BJ (cell line): ENCODE results near the gene TTPAL. TPM values are rescaled to one million over a fixed set of nuclear protein-coding genes. Genes with fewer than 3 reads are reported as not detected.

Experiments used
- CTCF ChIA-PET: fragments of 350-600 bp; formaldehyde crosslinking; extraction: SDS; loops from one replicate; lab custom pipeline; 2021; ENCODE audit warnings: antibody characterized with exemption, inconsistent platforms; lab: Yijun Ruan, JAX
- POLR2A ChIA-PET: fragments of 300-600 bp; sonication (Branson Sonifier 250); formaldehyde crosslinking; extraction: SDS; loops from one replicate; lab custom pipeline; 2021; ENCODE audit warnings: antibody characterized with exemption; lab: Charles Lee
- DNase-seq: peaks from one replicate; pipeline ENCODE4 v3.0.0-alpha.2; 2011; ENCODE audit warnings: low read depth
- H3K27me3 ChIP-seq: 2 replicates; pipeline ENCODE4 v1.6.0; 2011; ENCODE audit warnings: low read length; ENCODE audit not compliant: control insufficient read depth, insufficient read depth
- H3K36me3 ChIP-seq: 2 replicates; pipeline ENCODE4 v1.5.1; 2011; ENCODE audit warnings: low read length; ENCODE audit not compliant: control insufficient read depth, insufficient read depth
- H3K4me3 ChIP-seq: 2 replicates; pipeline ENCODE4 v1.5.1; 2011; ENCODE audit warnings: low read depth, mild to moderate bottlenecking, control low read depth, low read length
- polyA plus RNA-seq: library from polyadenylated mRNA; depleted of rRNA; stranded (reverse); fragments of >200 nt; gene quantifications from 2 replicates; pipeline ENCODE4 v1.2.3, GENCODE V29; 2011
- TF ChIP-seq, protein P1 (sequence below): IDR thresholded peaks from 2 replicates; pipeline ENCODE4 v1.5.1; 2011; ENCODE audit warnings: low read depth, mild to moderate bottlenecking, control low read depth, inconsistent platforms, low read length, moderate library complexity; ENCODE audit not compliant: insufficient read depth

Gene TTPAL
- polyA plus RNA-seq, 1 experiment, result 13.8 TPM

DNA sequence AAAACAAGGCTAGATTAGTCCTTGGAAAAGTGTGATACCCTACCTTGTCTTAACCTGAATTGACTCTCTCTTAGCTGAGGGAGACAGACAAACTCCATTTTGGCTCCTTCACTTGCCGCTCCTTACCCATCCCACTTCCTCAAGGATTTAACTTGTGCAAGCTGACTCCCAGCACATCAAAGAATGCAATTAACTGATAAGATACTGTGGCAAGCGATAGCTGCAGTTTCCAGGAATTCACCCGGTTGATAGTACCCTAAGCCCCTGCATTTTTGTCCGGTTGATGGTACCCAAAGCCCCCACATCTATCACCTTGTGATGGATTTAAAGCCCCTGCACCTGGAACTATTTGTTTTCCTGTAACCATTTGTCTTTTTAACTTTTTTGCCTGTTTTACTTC, 48.1 kb downstream of the TTPAL start:
- CTCF ChIA-PET, result interaction anchor here (1.0 kb wide), 1 partner anchor 86 kb away, joined by 4 read pairs; no protein-coding TSS in a partner anchor
- POLR2A ChIA-PET, result interaction anchor here (0.6 kb wide), 1 partner anchor 52 kb away, joined by 4 read pairs; no protein-coding TSS in a partner anchor
- Histone ChIP-seq H3K36me3 (no peaks in the 10 kb centered on the region), H3K4me3 (no peak overlapping the region), H3K27me3 (no peaks in the 10 kb centered on the region)
- TF ChIP-seq, protein P1, sequence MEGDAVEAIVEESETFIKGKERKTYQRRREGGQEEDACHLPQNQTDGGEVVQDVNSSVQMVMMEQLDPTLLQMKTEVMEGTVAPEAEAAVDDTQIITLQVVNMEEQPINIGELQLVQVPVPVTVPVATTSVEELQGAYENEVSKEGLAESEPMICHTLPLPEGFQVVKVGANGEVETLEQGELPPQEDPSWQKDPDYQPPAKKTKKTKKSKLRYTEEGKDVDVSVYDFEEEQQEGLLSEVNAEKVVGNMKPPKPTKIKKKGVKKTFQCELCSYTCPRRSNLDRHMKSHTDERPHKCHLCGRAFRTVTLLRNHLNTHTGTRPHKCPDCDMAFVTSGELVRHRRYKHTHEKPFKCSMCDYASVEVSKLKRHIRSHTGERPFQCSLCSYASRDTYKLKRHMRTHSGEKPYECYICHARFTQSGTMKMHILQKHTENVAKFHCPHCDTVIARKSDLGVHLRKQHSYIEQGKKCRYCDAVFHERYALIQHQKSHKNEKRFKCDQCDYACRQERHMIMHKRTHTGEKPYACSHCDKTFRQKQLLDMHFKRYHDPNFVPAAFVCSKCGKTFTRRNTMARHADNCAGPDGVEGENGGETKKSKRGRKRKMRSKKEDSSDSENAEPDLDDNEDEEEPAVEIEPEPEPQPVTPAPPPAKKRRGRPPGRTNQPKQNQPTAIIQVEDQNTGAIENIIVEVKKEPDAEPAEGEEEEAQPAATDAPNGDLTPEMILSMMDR, result no peak
- no peak for DNase-seq

DNA sequence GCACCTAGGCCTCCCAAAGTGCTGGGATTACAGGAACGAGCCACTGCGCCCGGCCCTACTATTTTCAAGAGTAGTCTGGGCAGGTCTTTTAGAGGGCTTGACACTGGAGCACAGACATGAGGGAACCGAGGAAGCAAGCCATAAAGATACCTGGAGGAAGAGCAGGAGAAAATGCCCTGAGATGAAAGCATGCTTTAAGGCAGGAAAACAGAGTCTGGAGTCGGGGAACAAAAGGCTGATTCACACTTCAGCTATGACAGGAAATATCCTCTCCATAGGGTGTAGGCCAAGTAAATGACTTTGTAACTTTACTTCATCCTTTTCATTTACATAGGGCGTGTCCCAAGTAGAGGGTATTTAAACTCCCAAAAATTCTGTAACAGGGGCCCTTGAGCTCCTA, 50.5 kb downstream of the TTPAL start:
- POLR2A ChIA-PET, result no interaction called here
- no peak for DNase-seq
- TF ChIP-seq, protein P1, result no peak
- no peak overlapping the region for H3K4me3 ChIP-seq
- no peaks in the 10 kb centered on the region for H3K27me3 ChIP-seq
- CTCF ChIA-PET, result interaction anchor here (2.8 to 3.1 kb wide), 2 partner anchors 83 to 84 kb away, joined by 9 to 12 read pairs; no protein-coding TSS in a partner anchor
- H3K36me3 ChIP-seq, result no peaks in the 10 kb centered on the region

DNA sequence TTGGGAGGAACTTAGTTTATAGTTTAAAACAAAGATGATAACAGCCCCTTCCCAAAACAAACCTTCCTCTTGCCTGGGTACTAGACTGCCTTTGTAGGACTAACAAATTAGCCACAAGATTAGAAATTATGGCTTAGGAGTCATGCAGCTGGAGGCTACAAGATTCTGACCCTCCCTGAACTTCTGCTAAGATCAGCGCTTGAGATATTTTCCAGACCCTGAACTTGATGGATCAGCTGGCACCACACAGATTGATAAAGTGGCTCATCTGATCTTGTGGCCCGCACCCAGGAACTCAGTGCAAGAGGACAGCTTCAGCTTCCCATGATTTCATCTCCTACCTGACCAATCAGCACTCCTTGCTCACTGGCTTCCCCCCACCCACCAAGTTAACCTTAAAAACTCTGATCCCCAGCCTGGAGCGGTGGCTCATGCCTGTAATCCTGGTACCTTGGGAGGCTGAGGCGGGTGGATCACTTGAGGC, 52.1 kb downstream of the TTPAL start:
- TF ChIP-seq, protein P1, result no peak
- no peak for DNase-seq
- CTCF ChIA-PET, result interaction anchor here (2.8 to 3.1 kb wide), 2 partner anchors 81 to 83 kb away, joined by 9 to 12 read pairs; no protein-coding TSS in a partner anchor

GRCh38 chr20:44528309-44528708, 52.6 kb downstream of the TTPAL start:
- TF ChIP-seq, protein P1, result no peak
- Histone ChIP-seq H3K27me3 (no peaks in the 10 kb centered on the region), H3K36me3 (no peaks in the 10 kb centered on the region), H3K4me3 (no peak overlapping the region)
- ChIA-PET CTCF (interaction anchor here (2.8 to 3.1 kb wide), 2 partner anchors 81 to 82 kb away, joined by 9 to 12 read pairs; no protein-coding TSS in a partner anchor), POLR2A (no interaction called here)
- no peak for DNase-seq

More for the DNA sequence above, 52.1 kb downstream of the TTPAL start:
- POLR2A ChIA-PET, result no interaction called here
- Histone ChIP-seq H3K27me3 (no peaks in the 10 kb centered on the region), H3K36me3 (no peaks in the 10 kb centered on the region), H3K4me3 (no peak overlapping the region)

- CTCF ChIA-PET, result interaction anchor here (0.6 to 0.9 kb wide), 2 partner anchors 9 to 76 kb away, joined by 3 read pairs; no protein-coding TSS in a partner anchor
- POLR2A ChIA-PET, result no interaction called here
Measured at GRCh38 chr20:44532259-44532980, 56.7 kb downstream of the TTPAL start.

More at GRCh38 chr20:44532259-44532980, 56.7 kb downstream of the TTPAL start:
- peak overlapping the region; percentile 67 for H3K4me3 ChIP-seq
- TF ChIP-seq, protein P1, result no peak
- H3K27me3 ChIP-seq, result no peaks in the 10 kb centered on the region
- DNase-seq, result no peak
- H3K36me3 ChIP-seq, result no peaks in the 10 kb centered on the region
